Liver (tissue), 9 donors: Measurements from ENCODE around the gene NGFR. TPM values are rescaled to one million over a fixed set of nuclear protein-coding genes. Genes with fewer than 3 reads are reported as not detected.

Experiments
- DNase-seq: peaks from one replicate; pipeline ENCODE4 v3.0.0-alpha.2; 2017; ENCODE audit warnings: low spot score
- H3K27ac ChIP-seq, 2 donors: one replicate each; pipeline ENCODE4 v1.7.0; 2013; ENCODE audit warnings: inconsistent platforms in 2 of 2, low read length in 2 of 2, control low read depth in 1 of 2, low read depth in 1 of 2, mild to moderate bottlenecking in 1 of 2
- H3K27me3 ChIP-seq, 4 donors: one replicate each; pipeline versions ENCODE4 v1.6.1 to v1.7.0; 2013; ENCODE audit warnings: low read length in 3 of 4, inconsistent platforms in 1 of 4, mild to moderate bottlenecking in 1 of 4, moderate library complexity in 1 of 4; ENCODE audit not compliant: control insufficient read depth in 4 of 4, insufficient read depth in 4 of 4
- H3K36me3 ChIP-seq, 4 donors: one replicate each; pipeline versions ENCODE4 v1.6.1 to v1.7.0; 2013; ENCODE audit warnings: low read length in 3 of 4, mild to moderate bottlenecking in 3 of 4, low read depth in 1 of 4, moderate library complexity in 1 of 4; ENCODE audit not compliant: control insufficient read depth in 4 of 4, insufficient read depth in 3 of 4
- H3K4me1 ChIP-seq, 4 donors: one replicate each; pipeline versions ENCODE4 v1.6.1 to v1.7.0; 2013; ENCODE audit warnings: low read length in 3 of 4, mild to moderate bottlenecking in 3 of 4, moderate library complexity in 1 of 4; ENCODE audit not compliant: control insufficient read depth in 4 of 4, insufficient read depth in 4 of 4
- H3K4me3 ChIP-seq, 3 donors: one replicate each; pipeline versions ENCODE4 v1.6.1 to v1.7.0; 2013; ENCODE audit warnings: low read length in 3 of 3, control low read depth in 1 of 3, low read depth in 1 of 3, mild to moderate bottlenecking in 1 of 3
- H3K9ac ChIP-seq, 2 donors: one replicate each; pipeline ENCODE4 v1.7.0; 2013; ENCODE audit warnings: low read length in 2 of 2, mild to moderate bottlenecking in 2 of 2, moderate library complexity in 2 of 2, control low read depth in 1 of 2, low read depth in 1 of 2
- H3K9me3 ChIP-seq, 4 donors: one replicate each; pipeline versions ENCODE4 v1.6.1 to v1.7.0; 2013; ENCODE audit warnings: low read length in 3 of 4; ENCODE audit not compliant: control insufficient read depth in 4 of 4
- ATF3 ChIP-seq: IDR thresholded peaks from 2 replicates; pipeline ENCODE4 v1.6.1; 2016; ENCODE audit warnings: antibody characterized with exemption
- EGR1 ChIP-seq, 2 donors: IDR thresholded peaks; 2 replicates each; pipeline ENCODE4 v1.6.1; 2016 to 2018; ENCODE audit warnings: antibody characterized with exemption in 2 of 2, low read depth in 2 of 2
- FOXA2 ChIP-seq: IDR thresholded peaks from 2 replicates; pipeline ENCODE4 v1.6.1; 2016; ENCODE audit warnings: antibody characterized with exemption
- GABPA ChIP-seq, 2 donors: IDR thresholded peaks in 1 of 2; conservative IDR thresholded peaks in 1 of 2; 2 replicates each; pipeline ENCODE4 v1.6.1; 2016; ENCODE audit warnings: antibody characterized with exemption in 2 of 2, mild to moderate bottlenecking in 1 of 2, moderate library complexity in 1 of 2
- HNF4A ChIP-seq, 2 donors: conservative IDR thresholded peaks; 2 replicates each; pipeline ENCODE4 v1.6.1; 2016; ENCODE audit warnings: antibody characterized with exemption in 2 of 2, mild to moderate bottlenecking in 2 of 2
- HNF4G ChIP-seq: IDR thresholded peaks from 2 replicates; pipeline ENCODE4 v1.6.1; 2016; ENCODE audit warnings: antibody characterized with exemption
- JUND ChIP-seq, 2 donors: IDR thresholded peaks; 2 replicates each; pipeline ENCODE4 v1.6.1; 2016; ENCODE audit warnings: antibody characterized with exemption in 2 of 2
- NR2F2 ChIP-seq: IDR thresholded peaks from 2 replicates; pipeline ENCODE4 v1.6.1; 2016; ENCODE audit warnings: antibody characterized with exemption
- RAD21 ChIP-seq, 2 donors: IDR thresholded peaks; 2 replicates each; pipeline ENCODE4 v1.6.1; 2016; ENCODE audit warnings: antibody characterized with exemption in 2 of 2, mild to moderate bottlenecking in 2 of 2
- RXRA ChIP-seq, 2 donors: IDR thresholded peaks; 2 replicates each; pipeline ENCODE4 v1.6.1; 2017 to 2018; ENCODE audit warnings: antibody characterized with exemption in 2 of 2, mild to moderate bottlenecking in 1 of 2
- SP1 ChIP-seq: IDR thresholded peaks from 2 replicates; pipeline ENCODE4 v1.6.1; 2018; ENCODE audit warnings: antibody characterized with exemption, mild to moderate bottlenecking
- TAF1 ChIP-seq: conservative IDR thresholded peaks from 2 replicates; pipeline ENCODE4 v1.6.1; 2016; ENCODE audit warnings: antibody characterized with exemption, mild to moderate bottlenecking
- YY1 ChIP-seq: IDR thresholded peaks from 2 replicates; pipeline ENCODE4 v1.6.1; 2016; ENCODE audit warnings: antibody characterized with exemption, mild to moderate bottlenecking
- ZBTB33 ChIP-seq: IDR thresholded peaks from 2 replicates; pipeline ENCODE4 v1.6.1; 2016; ENCODE audit warnings: antibody characterized with exemption
- WGBS: extraction: QIAGEN DNeasy Blood & Tissue Kit; methylation state at CpG from one replicate; pipeline ENCODE4 v1.1.7; 2013; 5-methylcytosine and 5-hydroxymethylcytosine counted together
- polyA plus RNA-seq, 2 donors: library from polyadenylated mRNA; stranded (reverse) in 1 of 2; unstranded in 1 of 2; fragments of 200-250 nt in 1 of 2; fragments of >200 nt in 1 of 2; fragmentation: Nextera tagmentation in 1 of 2; extraction: Ambion mirVana in 1 of 2; gene quantifications; one replicate each; pipeline versions ENCODE4 v1.2.1 to v1.2.3, GENCODE V29; 2013 to 2015
- total RNA-seq, 2 donors: library from RNA; depleted of rRNA; stranded (reverse); fragments of >200 nt; gene quantifications; one replicate each; pipeline ENCODE4 v1.2.3, GENCODE V29; 2014
- TF ChIP-seq, protein P1 (sequence below): IDR thresholded peaks from 2 replicates; pipeline ENCODE4 v1.6.1; 2016; ENCODE audit warnings: antibody characterized with exemption, mild to moderate bottlenecking
- TF ChIP-seq, protein P2 (sequence below): IDR thresholded peaks from 2 replicates; pipeline ENCODE4 v1.6.1; 2016; ENCODE audit warnings: antibody characterized with exemption
- donor health status: healthy.
- donor health status: healthy.
- donor health status: healthy.
- donor health status: healthy.
- donor health status: healthy.

The NGFR gene
- total and polyA plus RNA-seq, 4 donors = 6.9 to 11.0 (median 10.5) TPM

DNA sequence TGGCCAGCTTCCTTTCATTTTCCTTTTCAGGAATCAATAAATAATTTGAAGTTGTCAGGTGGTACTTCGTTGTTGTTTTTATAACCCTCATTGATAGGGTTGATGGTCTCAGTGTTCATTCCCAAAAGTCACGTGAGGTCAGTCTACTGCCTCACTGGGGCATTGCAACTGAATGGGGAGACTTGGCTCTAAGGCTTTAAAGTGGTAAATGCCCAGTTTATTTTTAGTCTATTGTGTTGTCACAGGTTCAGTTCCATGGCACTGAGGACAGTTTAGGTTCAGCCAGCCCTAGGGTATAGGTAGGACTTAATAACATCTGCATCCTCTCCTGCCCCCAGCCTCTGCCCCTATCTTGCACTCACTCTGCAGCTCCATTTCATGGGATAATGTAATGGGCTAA, 33.5 kb upstream of the NGFR start:
- 34% methylated on average over 2 of the region's 2 CpGs for WGBS
- peaks cover 0 to 12% (median 3%) of the 10 kb centered on the region in 4 donors for H3K27me3 ChIP-seq

DNA sequence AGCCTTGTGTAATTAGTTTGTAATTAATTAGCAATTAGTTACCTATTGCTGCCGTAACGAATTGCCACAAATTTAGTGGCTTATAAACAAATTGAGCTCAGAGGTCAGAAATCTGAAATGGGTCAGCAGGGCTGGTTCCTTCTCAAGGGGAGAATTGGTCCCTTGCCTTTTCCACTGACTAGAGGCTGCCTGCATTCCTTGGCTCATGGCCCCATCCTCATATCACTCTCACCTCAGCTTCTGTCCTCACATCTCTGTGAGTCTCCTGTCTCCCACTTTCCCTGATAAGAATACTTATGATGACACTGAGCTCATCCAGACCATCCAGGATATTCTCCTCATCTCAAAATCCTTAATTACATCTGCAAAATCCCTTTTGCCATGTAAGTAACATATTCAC, 31.0 kb upstream of the NGFR start:
- DNase-seq = no peak
- H3K4me1 ChIP-seq = no peaks in the 10 kb centered on the region
- no peak overlapping the region for H3K27ac ChIP-seq
- H3K36me3 ChIP-seq = no peaks in the 10 kb centered on the region
- H3K9ac ChIP-seq = no peak overlapping the region
- H3K9me3 ChIP-seq = peaks cover 0 to 8% (median under 1%) of the 10 kb centered on the region in 4 donors
- H3K27me3 ChIP-seq = peaks cover 0 to 7% (median 1%) of the 10 kb centered on the region in 4 donors
- no peak overlapping the region for H3K4me3 ChIP-seq
- 42% methylated on average over 2 of the region's 2 CpGs for WGBS
- TF ChIP-seq ATF3 = no peak
- no peak for TF ChIP-seq FOXA2
- TF ChIP-seq RAD21 (IDR thresholded peaks at IDR 0.05) = no peak
- TF ChIP-seq NR2F2 = no peak
- TF ChIP-seq, protein P1, sequence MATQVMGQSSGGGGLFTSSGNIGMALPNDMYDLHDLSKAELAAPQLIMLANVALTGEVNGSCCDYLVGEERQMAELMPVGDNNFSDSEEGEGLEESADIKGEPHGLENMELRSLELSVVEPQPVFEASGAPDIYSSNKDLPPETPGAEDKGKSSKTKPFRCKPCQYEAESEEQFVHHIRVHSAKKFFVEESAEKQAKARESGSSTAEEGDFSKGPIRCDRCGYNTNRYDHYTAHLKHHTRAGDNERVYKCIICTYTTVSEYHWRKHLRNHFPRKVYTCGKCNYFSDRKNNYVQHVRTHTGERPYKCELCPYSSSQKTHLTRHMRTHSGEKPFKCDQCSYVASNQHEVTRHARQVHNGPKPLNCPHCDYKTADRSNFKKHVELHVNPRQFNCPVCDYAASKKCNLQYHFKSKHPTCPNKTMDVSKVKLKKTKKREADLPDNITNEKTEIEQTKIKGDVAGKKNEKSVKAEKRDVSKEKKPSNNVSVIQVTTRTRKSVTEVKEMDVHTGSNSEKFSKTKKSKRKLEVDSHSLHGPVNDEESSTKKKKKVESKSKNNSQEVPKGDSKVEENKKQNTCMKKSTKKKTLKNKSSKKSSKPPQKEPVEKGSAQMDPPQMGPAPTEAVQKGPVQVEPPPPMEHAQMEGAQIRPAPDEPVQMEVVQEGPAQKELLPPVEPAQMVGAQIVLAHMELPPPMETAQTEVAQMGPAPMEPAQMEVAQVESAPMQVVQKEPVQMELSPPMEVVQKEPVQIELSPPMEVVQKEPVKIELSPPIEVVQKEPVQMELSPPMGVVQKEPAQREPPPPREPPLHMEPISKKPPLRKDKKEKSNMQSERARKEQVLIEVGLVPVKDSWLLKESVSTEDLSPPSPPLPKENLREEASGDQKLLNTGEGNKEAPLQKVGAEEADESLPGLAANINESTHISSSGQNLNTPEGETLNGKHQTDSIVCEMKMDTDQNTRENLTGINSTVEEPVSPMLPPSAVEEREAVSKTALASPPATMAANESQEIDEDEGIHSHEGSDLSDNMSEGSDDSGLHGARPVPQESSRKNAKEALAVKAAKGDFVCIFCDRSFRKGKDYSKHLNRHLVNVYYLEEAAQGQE = no peak
- TF ChIP-seq EGR1 (IDR thresholded peaks at IDR 0.05; ENCODE audit: low read depth in 2 of 2) = no peak
- TF ChIP-seq RXRA (IDR thresholded peaks at IDR 0.05) = no peak
- no peak for TF ChIP-seq HNF4G
- TF ChIP-seq SP1 = no peak
- no peak for TF ChIP-seq JUND (IDR thresholded peaks at IDR 0.05)
- TF ChIP-seq TAF1 = no peak
- no peak for TF ChIP-seq HNF4A (conservative IDR thresholded peaks at IDR 0.05)
- no peak for TF ChIP-seq GABPA (IDR thresholded peaks at IDR 0.05 in 1 of 2, conservative IDR thresholded peaks at IDR 0.05 in 1 of 2)

More for the DNA sequence above, 33.5 kb upstream of the NGFR start:
- no peak for DNase-seq
- H3K4me1 ChIP-seq = no peaks in the 10 kb centered on the region
- no peak for TF ChIP-seq JUND (IDR thresholded peaks at IDR 0.05)
- no peak for TF ChIP-seq YY1
- TF ChIP-seq RAD21 (IDR thresholded peaks at IDR 0.05) = no peak
- no peak for TF ChIP-seq FOXA2
- TF ChIP-seq, protein P2, sequence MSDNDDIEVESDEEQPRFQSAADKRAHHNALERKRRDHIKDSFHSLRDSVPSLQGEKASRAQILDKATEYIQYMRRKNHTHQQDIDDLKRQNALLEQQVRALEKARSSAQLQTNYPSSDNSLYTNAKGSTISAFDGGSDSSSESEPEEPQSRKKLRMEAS = no peak
- no peak for TF ChIP-seq EGR1 (IDR thresholded peaks at IDR 0.05; ENCODE audit: low read depth in 2 of 2)
- TF ChIP-seq, protein P1 = no peak
- TF ChIP-seq ZBTB33 = no peak
- no peak for TF ChIP-seq RXRA (IDR thresholded peaks at IDR 0.05)
- no peak for TF ChIP-seq NR2F2
- TF ChIP-seq ATF3 = no peak
- no peak for TF ChIP-seq TAF1
- no peak for TF ChIP-seq SP1
- H3K9ac ChIP-seq = no peak overlapping the region
- no peak overlapping the region for H3K27ac ChIP-seq
- no peak overlapping the region for H3K4me3 ChIP-seq
- H3K36me3 ChIP-seq = no peaks in the 10 kb centered on the region
- peaks cover 0 to 8% (median under 1%) of the 10 kb centered on the region in 4 donors for H3K9me3 ChIP-seq
